ENCODE data around the gene MEI1.
"Not testable (repeated sequence)": the region's sequence is repeated elsewhere in the genome, so short reads cannot be mapped to it uniquely, and the experiment has no call there.

The MEI1 gene, protein sequence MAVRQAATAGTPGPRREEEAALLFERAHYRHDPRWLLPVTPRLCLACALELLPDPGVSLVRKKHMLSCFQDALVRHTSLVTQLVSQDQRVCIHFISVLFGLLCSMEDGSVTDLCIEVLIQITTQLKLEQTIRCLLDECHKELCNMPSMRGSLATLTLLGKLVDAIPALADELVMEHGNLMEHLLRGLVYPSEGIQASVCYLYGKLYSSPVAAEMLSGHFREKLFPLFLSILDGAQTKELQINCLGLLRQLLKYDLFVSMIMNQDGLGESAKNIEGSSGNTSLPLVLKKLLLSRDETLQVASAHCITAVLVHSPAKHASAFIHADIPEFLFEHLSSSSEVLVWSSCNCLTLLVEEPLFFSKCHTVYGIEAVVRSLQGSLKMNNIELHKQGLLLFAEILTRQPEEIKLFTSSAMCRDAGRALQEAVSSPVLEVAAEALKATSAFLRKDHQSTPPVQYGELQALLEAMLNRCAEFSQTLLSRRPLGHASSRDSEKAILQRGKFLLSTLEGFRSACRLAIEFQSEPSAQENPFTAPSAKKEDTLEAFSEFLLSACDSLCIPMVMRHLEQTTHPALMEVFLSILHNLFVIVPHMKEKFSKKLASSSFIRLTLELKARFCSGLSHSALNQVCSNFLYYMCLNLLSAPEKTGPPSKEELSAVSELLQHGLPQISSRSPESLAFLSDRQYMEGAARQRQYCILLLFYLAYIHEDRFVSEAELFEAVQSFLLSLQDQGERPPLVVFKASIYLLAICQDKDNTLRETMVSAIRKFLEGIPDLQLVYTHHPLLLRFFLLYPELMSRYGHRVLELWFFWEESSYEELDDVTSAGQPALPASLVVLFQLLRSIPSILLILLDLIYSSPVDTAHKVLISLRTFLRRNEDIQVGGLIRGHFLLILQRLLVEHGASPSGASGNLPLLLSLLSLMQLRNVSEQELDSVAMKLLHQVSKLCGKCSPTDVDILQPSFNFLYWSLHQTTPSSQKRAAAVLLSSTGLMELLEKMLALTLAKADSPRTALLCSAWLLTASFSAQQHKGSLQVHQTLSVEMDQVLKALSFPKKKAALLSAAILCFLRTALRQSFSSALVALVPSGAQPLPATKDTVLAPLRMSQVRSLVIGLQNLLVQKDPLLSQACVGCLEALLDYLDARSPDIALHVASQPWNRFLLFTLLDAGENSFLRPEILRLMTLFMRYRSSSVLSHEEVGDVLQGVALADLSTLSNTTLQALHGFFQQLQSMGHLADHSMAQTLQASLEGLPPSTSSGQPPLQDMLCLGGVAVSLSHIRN

DNA sequence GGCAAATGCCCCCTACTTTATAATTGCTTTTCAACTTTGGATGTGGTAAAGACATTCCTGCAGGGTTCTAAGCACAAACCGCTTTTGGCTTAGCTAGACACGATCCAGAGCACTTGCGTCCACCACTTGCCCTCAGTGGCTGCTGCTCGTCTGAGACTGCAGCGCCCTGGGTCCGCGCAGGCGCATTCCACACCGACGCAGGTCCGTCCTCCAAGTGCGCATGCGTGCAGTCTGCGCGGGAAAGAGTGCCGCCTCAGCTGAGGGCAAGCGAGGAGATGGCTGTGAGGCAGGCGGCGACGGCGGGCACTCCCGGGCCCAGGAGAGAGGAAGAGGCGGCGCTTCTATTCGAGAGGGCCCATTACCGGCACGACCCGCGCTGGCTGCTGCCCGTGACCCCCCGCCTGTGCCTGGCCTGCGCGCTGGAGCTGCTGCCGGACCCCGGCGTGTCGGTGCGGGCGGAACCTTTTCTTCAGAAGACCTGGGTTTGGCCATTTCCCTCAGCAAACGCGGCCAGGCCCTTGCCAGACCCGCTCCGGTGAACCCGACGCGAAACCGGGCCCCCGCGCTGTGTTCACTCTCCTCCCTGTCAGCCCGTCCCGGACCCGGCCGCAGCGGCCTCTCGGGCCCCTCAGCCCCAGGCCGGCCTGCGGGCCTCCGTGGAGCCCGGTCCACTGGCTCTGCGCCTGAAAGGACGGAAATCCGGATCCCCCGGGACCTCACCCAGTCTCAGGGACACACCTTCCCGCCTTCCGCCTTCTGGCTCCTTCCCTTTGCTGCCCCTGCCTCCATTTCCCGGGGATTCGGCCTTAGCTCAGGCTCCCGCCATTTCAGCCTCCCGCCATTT lies at the start of gene MEI1:
TSS of gene MEI1 (plus strand) at position 240 of the 844 bp plus-strand sequence. CDS start at position 276, 36 bp downstream.
- DNase-seq (ENCODE audit: low read depth in 2 of 2): peak; percentile 86 to 87

DNA sequence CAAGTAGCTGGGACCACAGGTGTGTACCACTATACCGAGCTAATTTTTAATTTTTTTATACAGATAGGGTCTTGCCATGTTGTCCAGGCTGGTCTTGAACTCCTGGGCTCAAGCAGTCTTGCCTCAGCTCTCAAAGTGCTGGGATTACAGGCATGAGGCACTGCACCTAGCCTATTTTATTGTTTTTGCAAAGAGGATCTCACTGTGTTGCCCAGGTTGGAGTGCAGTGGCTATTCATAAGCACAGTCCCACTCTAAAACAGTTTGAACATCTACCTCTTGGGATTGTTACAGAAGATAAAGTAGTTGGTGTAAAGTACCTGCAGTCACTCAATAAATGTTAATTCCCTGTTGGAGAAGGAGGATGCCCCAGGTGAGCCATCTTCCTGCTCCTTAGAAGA lies 49.1 kb upstream of the MEI1 start:
- no peak for DNase-seq (ENCODE audit: low read depth in 2 of 2)

DNA sequence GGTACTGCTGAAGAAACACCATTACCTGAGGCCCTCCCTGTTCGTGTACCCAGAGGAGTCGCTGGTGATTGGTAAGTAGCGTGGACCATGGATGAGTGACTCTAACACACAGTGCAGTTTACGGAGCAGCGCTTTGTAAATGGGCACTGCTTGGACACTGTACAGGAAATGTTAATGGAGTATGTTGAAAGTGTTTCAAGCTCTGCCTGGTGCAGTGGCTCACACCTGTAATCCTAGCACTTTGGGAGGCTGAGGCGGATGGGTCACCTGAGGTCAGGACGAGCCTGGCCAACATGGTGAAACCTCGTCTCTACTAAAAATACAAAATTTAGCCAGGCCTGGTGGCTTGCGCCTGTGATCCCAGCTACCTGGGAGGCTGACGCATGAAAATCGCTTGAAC lies 48.5 kb upstream of the MEI1 start:
- no peak for DNase-seq (ENCODE audit: low read depth in 2 of 2)

DNA sequence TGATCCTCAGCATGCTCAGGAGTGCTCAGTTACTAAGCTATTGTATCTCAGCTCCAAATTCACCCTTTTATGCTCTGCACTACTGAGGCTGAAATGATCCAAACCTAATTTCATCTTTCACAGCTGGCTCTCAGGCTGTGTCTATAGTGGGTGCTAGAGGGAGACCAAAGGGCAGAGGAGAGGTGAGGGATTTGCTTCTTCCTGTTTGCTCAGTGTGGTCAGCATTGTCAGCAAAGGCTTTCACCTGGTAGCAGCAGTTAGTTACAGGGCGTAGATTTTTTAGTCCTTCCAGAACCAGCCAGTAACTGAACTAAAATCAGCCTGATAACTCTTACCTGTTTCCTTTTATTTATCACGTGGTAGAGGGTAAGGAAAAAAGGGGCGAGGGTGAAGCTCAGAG lies 45.0 kb upstream of the MEI1 start:
- no peak for DNase-seq (ENCODE audit: low read depth in 2 of 2)

- no peak for DNase-seq (ENCODE audit: low read depth in 2 of 2)
These were observed 42.7 kb upstream of the MEI1 start for GRCh38 chr22:41656556-41656955.

DNA sequence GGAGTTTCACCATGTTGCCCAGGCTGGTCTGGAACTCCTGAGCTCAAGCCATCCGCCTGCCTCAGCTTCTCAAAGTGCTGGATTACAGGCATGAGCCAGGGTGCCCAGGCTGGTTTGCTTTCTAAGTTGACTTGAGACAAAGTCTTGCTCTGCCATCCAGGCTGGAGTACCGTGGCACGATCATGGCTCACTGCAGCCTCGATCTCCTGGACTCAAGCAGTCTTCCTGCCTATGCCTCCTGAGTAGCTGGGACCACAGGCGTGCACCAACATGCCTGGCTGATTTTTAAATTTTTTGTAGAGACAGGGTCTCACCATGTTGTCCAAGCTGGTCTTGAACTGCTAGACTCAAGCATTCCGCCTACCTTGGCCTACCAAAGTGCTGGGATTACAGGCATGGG lies 41.6 kb upstream of the MEI1 start:
- DNase-seq (ENCODE audit: low read depth in 2 of 2): no peak

DNA sequence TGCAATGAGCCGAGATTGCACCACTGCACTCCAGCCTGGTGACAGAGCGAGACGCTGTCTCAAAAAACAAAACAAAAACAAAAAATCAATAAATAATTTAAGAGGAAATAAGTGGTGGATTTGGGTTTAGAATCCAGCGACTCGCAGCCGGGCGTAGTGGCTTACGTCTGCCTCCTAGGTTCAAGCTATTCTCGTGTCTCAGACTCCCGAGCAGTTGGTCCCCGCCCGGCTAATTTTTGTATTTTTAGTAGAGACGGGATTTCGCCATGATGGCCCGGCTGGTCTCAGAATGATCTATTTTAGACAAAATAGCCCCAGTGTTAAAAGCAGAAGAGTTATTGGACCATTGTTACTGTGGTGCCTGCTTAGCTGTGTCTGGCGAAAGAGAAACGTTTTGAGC lies 40.4 kb upstream of the MEI1 start:
- no peak for DNase-seq (ENCODE audit: low read depth in 2 of 2)

- no peak for DNase-seq (ENCODE audit: low read depth in 2 of 2)
These were observed 39.4 kb upstream of the MEI1 start for GRCh38 chr22:41659941-41660340.

GRCh38 chr22:41660416-41660815 lies 38.9 kb upstream of the MEI1 start:
- no peak for DNase-seq (ENCODE audit: low read depth in 2 of 2)

DNA sequence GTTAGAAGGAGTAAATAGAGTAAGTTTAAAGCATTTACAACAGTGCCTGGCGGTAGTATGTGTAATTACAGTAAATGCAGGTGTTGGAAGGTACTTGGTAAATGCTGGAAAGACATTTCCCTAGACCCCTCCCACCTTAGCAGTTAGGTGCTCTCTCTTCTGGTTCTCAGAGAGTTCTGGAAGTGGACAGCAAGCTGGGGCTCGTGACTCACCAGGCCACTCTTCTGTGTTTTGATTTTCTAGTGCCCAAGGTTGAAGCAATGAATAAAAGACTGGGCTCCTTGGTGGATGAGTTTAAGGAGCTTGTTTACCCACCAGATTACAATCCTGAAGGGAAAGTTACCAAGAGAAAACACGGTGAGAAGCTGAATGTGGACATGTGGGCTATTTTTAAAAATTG lies 38.2 kb upstream of the MEI1 start:
- DNase-seq (ENCODE audit: low read depth in 2 of 2): no peak

DNA sequence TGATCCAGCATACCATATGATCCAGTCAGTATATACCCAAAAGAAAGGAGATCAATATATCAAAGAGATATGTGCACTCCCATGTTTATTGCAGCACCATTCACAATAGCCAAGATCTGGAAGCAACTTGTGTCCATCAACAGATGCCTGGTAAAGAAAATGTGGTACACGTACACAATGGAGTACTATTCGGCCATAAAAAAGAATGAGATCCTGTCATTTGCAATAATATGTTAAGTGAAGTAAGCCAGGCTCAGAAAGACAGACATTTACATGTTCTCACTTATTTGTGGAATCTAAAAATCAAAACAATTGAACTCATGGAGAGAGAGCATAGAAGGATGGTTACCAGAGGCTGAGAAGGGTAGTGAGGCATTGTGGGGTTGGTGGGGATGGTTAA lies 37.6 kb upstream of the MEI1 start:
- no peak for DNase-seq (ENCODE audit: low read depth in 2 of 2)

- DNase-seq (ENCODE audit: low read depth in 2 of 2): not testable (repeated sequence)
These were observed 35.7 kb upstream of the MEI1 start for GRCh38 chr22:41663594-41663993.

- no peak for DNase-seq (ENCODE audit: low read depth in 2 of 2)
These were observed 34.8 kb upstream of the MEI1 start for GRCh38 chr22:41664490-41664889.

GRCh38 chr22:41664951-41665350 lies 34.4 kb upstream of the MEI1 start:
- DNase-seq (ENCODE audit: low read depth in 2 of 2): no peak

DNA sequence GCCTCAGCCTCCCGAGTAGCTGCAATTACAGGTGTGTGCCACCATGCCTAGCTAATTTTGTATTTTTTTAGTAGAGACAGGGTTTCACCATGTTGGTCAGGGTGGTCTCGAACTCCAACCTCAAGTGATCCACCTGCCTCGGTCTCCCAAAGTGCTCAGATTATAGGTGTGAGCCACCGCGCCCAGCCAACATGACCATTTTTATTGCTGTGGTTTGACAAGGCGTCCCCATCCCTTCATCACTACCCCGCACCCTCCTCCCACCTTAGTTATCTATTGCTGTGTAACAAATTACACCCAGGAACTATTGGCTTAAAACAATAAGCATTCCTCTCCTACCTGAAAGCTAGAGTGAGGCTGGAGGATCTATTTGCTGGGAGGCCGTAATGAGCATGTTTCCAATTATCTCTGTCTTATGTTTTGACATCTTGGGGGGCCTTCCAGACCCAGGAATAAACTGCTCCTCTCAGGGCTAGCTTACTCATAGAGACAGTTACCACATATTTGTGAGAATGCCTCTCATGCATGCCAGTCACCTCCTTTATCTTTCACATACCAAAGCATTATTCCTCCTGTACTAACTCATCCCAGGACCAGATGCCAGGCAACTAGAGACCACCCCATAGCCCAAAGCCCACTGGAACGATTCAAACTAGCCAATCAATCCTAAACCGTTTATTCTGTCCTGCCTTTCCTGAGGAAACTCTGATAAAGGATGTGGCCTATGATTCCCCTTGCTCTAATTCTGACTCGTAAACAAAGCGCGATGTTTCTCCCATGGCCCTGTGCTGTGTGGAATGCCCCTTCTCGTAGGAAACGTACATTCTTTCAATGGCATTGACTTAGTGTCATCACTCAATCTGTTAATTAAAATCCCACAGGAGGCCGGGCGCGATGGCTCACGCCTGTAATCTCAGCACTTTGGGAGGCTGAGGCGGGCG lies 30.1 kb upstream of the MEI1 start:
- no peak for DNase-seq (ENCODE audit: low read depth in 2 of 2)

GRCh38 chr22:41672096-41672495 lies 27.2 kb upstream of the MEI1 start:
- DNase-seq (ENCODE audit: low read depth in 2 of 2): not testable (repeated sequence)

DNA sequence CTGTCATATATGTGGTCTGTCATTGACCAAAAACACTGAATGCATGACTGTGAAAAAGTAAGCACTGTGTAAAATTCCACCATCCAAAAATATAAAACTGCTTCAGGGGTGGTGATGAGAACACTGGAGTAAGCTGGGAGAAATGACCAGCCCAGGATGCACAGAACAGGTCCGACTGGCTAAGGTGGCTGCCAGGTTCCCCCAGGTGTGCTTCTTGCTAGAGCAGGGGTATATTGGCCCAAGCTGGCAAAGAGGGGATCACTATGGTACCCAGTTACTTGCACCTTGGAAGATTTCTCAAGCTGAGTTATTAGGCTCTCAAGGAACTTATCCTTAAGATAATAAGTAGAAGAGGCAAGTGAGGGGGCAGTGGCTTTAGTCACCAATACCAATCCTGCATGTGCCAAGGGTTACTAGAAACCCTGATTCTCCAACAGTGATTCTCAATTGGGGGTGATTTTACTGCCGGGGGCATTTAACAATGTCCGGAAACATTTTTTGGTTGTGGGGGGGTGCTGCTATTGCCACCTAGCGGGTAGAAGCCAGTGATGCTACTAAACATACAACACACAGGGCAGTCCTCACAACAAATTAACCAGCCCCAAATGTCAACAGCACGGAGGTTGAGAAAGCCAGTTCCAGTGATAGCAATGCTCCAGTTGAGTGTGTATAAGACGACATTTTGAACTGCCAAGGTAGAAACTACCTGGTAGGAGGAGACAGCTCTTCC lies 26.4 kb upstream of the MEI1 start:
- DNase-seq (ENCODE audit: low read depth in 2 of 2): no peak

GRCh38 chr22:41674846-41675340 lies 24.4 kb upstream of the MEI1 start:
- DNase-seq (ENCODE audit: low read depth in 2 of 2): no peak

DNA sequence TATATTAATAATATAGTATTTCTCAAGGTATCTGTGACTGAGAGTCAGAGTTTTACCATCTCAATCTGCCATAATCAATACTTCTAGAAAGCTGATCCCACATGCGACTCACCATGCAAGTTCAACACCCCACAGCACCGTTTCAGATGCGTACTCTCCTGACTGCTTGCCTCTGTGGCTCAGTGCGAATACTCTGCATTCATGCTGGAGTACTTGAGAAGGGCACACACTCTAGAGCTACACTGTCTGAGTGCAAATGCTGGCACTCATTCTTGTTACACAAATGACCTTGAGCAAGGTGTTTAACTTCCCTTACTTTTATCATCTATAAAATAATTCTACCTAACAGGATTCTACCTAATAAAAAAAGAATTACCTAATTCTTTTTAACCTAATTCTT lies 23.2 kb upstream of the MEI1 start:
- no peak for DNase-seq (ENCODE audit: low read depth in 2 of 2)
